ENCODE results near the gene FDPS.

- no peak for TF ChIP-seq CTCF (conservative IDR thresholded peaks at IDR 0.05 in 1 of 2, IDR thresholded peaks at IDR 0.05 in 1 of 2; ENCODE audit: extremely low read depth in 1 of 2, insufficient read depth in 1 of 2, low read depth in 1 of 2, low read length in 2 of 2)
- no peak for TF ChIP-seq EZH2 (IDR thresholded peaks at IDR 0.05; ENCODE audit: borderline replicate concordance, low read length)
Measured at GRCh38 chr1:155318082-155318481, 9.4 kb downstream of the FDPS start.

Data from mammary epithelial cell (primary cell).